ENCODE measurements around the gene NAPEPLD. TPM values are rescaled to one million over a fixed set of nuclear protein-coding genes. Genes with fewer than 3 reads are reported as not detected.

NAPEPLD gene
- total and polyA plus RNA-seq, 2 of the 8 experiments (the other 6 are each of a cell fraction or from before 2014, with no cell fraction given): 4.2 to 9.9 TPM

GRCh38 chr7:103059471-103059870, 89.4 kb downstream of the NAPEPLD start:
- Histone ChIP-seq H2BK120ac (replicated peaks; ENCODE audit: low read depth, low read length) (no peak overlapping the region), H3K27me3 (replicated peaks in 1 of 4; ENCODE audit: control insufficient read depth in 3 of 4, extremely low read depth in 1 of 4, insufficient read depth in 3 of 4, low read length in 3 of 4) (no peaks in the 10 kb centered on the region), H4K20me1 (replicated peaks in 1 of 2; ENCODE audit: control insufficient read depth in 1 of 2, insufficient read depth in 2 of 2, low read length in 2 of 2) (no peaks in the 10 kb centered on the region), H3K79me1 (ENCODE audit: low read depth, low read length) (no peaks in the 10 kb centered on the region), H2BK12ac (ENCODE audit: low read depth, low read length) (no peak overlapping the region), H4K8ac (ENCODE audit: extremely low read depth, insufficient read depth, low read length) (no peak overlapping the region), H3K4me2 (ENCODE audit: insufficient read depth in 1 of 2, low read depth in 2 of 2, low read length in 2 of 2) (no peak overlapping the region), H3K14ac (ENCODE audit: insufficient read length) (no peak overlapping the region), H2BK5ac (ENCODE audit: low read depth, low read length) (no peak overlapping the region), H3K4me1 (replicated peaks in 1 of 4; ENCODE audit: control insufficient read depth in 3 of 4, insufficient read depth in 4 of 4, low read length in 3 of 4) (no peaks in the 10 kb centered on the region; a peak in 1 of 7 replicates), H3K79me2 (ENCODE audit: control insufficient read depth in 1 of 2, insufficient read depth in 2 of 2, low read length in 2 of 2) (no peaks in the 10 kb centered on the region), H4K91ac (replicated peaks; ENCODE audit: insufficient read length, low read length) (no peak overlapping the region), H2BK20ac (ENCODE audit: low read length) (no peak overlapping the region), H3K56ac (replicated peaks; ENCODE audit: insufficient read length, low read depth, low read length) (no peak overlapping the region), H3K27ac (ENCODE audit: low read depth, low read length) (no peak overlapping the region), H3K4ac (replicated peaks; ENCODE audit: insufficient read length, low read depth, low read length) (no peak overlapping the region), H3K4me3 (ENCODE audit: extremely low read depth in 1 of 4, insufficient read depth in 2 of 4, low read depth in 3 of 4, low read length in 4 of 4) (no peak overlapping the region), H3K36me3 (ENCODE audit: control insufficient read depth in 2 of 4, insufficient read depth in 4 of 4, low read length in 3 of 4) (no peaks in the 10 kb centered on the region), H3K18ac (ENCODE audit: extremely low read depth, low read length) (no peak overlapping the region), H2AFZ (ENCODE audit: low read length) (no peak overlapping the region), H3K23me2 (ENCODE audit: low read depth, low read length) (no peaks in the 10 kb centered on the region), H2BK15ac (ENCODE audit: low read length) (no peak overlapping the region), H3K9me3 (ENCODE audit: insufficient read depth in 2 of 2, low read depth in 1 of 2, low read length in 1 of 2) (no peaks in the 10 kb centered on the region), H3K9ac (replicated peaks in 1 of 4; ENCODE audit: extremely low read depth in 1 of 4, low read depth in 3 of 4, low read length in 3 of 4) (no peak overlapping the region), H2AK5ac (ENCODE audit: low read depth, low read length) (no peak overlapping the region), H4K5ac (ENCODE audit: insufficient read length, low read depth, low read length) (no peak overlapping the region), H3K23ac (ENCODE audit: insufficient read length) (no peak overlapping the region)
- no peak for DNase-seq (ENCODE audit: low read depth in 1 of 2, low spot score in 2 of 2)
- CTCF ChIA-PET (ENCODE audit: partially characterized antibody): interaction anchor here (0.8 to 1.4 kb wide), 2 partner anchors 10 to 93 kb away, joined by 3 read pairs; no protein-coding TSS in a partner anchor
- WGBS, 2 experiments (ENCODE audit: extremely low coverage in 1 of 2, insufficient coverage in 1 of 2, insufficient read length in 1 of 2, insufficient replicate concordance in 2 of 2, low coverage in 1 of 2, low lambda C conversion rate in 2 of 2, missing lambda C conversion rate in 1 of 2): 92% methylated on average over 2 of the region's 2 CpGs; no CpG with 5 or more reads in 1 of the 2 experiments
- TF ChIP-seq CHD1 (IDR thresholded peaks at IDR 0.05; ENCODE audit: low read depth, low read length) (no peak), GTF2F1 (IDR thresholded peaks at IDR 0.05; ENCODE audit: borderline replicate concordance, low read depth, low read length) (no peak), POU5F1 (IDR thresholded peaks at IDR 0.05; ENCODE audit: low read depth, low read length) (no peak), CEBPB (IDR thresholded peaks at IDR 0.05; ENCODE audit: low read depth, low read length) (no peak), SAP30 (IDR thresholded peaks at IDR 0.05; ENCODE audit: insufficient read depth, insufficient replicate concordance, low read length) (no peak), SIN3A (conservative IDR thresholded peaks at IDR 0.05 in 1 of 2, IDR thresholded peaks at IDR 0.05 in 1 of 2; ENCODE audit: low read depth in 1 of 2, low read length in 2 of 2) (no peak), EGR1 (IDR thresholded peaks at IDR 0.05; ENCODE audit: borderline replicate concordance, low read depth, low read length) (no peak), EZH2 (IDR thresholded peaks at IDR 0.05; ENCODE audit: low read depth, low read length, severe bottlenecking) (no peak), NRF1 (IDR thresholded peaks at IDR 0.05; ENCODE audit: low read depth, low read length) (no peak), RXRA (IDR thresholded peaks at IDR 0.05; ENCODE audit: insufficient read depth, low read depth, low read length) (no peak), SP4 (IDR thresholded peaks at IDR 0.05; ENCODE audit: low read length) (no peak), TAF1 (IDR thresholded peaks at IDR 0.05; ENCODE audit: low read depth, low read length) (no peak), SRF (IDR thresholded peaks at IDR 0.05; ENCODE audit: low read depth, low read length) (no peak), ASH2L (IDR thresholded peaks at IDR 0.05; ENCODE audit: low read length) (no peak)
- POLR2A ChIA-PET (ENCODE audit: partially characterized antibody): no interaction called here
- no peak for FAIRE-seq

Data from H1 (cell line).